Cardiac muscle cell (in vitro differentiated cells and primary cell): ENCODE data around the gene CHST1. TPM values are rescaled to one million over a fixed set of nuclear protein-coding genes. Genes with fewer than 3 reads are reported as not detected.

Experiments
- DNase-seq, 2 donors: peaks; one replicate each; pipeline versions ENCODE4 v3.0.0 to v3.0.0-alpha.2; 2010 to 2017; ENCODE audit warnings: low read depth in 1 of 2, low spot score in 1 of 2
- H3K27ac ChIP-seq: fragments of 200-600 bp; sonication (generic); 2 replicates; pipeline ENCODE4 v1.5.1; 2016
- H3K27me3 ChIP-seq: fragments of 200-600 bp; sonication (generic); 2 replicates; pipeline ENCODE4 v1.6.0; 2016; ENCODE audit warnings: control low read depth
- H3K36me3 ChIP-seq: fragments of 200-600 bp; sonication (generic); 2 replicates; pipeline ENCODE4 v1.5.1; 2016; ENCODE audit warnings: control low read depth
- H3K4me1 ChIP-seq: fragments of 200-600 bp; sonication (generic); 2 replicates; pipeline ENCODE4 v1.8.1; 2017; ENCODE audit warnings: low read depth, mild to moderate bottlenecking, mixed run types
- H3K4me3 ChIP-seq: fragments of 200-600 bp; sonication (generic); 2 replicates; pipeline ENCODE4 v1.5.1; 2016; ENCODE audit warnings: mild to moderate bottlenecking
- H3K9me3 ChIP-seq: fragments of 200-600 bp; sonication (generic); 2 replicates; pipeline ENCODE4 v1.5.1; 2017; ENCODE audit warnings: low read depth, mild to moderate bottlenecking, control low read depth
- polyA plus RNA-seq: library from polyadenylated mRNA; unstranded; fragments of >200 nt; fragmentation: Nextera tagmentation; extraction: Ambion mirVana; gene quantifications from 2 replicates; pipeline ENCODE4 v1.2.1, GENCODE V29; 2016
- total RNA-seq: library from RNA; depleted of rRNA; stranded (reverse); fragments of >200 nt; gene quantifications from 2 replicates; pipeline ENCODE4 v1.2.3, GENCODE V29; 2016
- TF ChIP-seq, protein P1 (sequence below): IDR thresholded peaks from 2 replicates; pipeline ENCODE4 v1.5.1; 2012; ENCODE audit warnings: low read depth, mild to moderate bottlenecking, low read length

CHST1 gene
- total and polyA plus RNA-seq, 2 experiments from 2014 or later = 2.5 to 4.3 TPM

GRCh38 chr11:45673441-45673840 lies 8.0 kb upstream of the CHST1 start:
- Histone ChIP-seq H3K27me3 (peaks cover 50% of the 10 kb centered on the region), H3K36me3 (no peaks in the 10 kb centered on the region), H3K9me3 (no peaks in the 10 kb centered on the region), H3K4me3 (no peak overlapping the region), H3K4me1 (no peaks in the 10 kb centered on the region), H3K27ac (no peak overlapping the region)
- TF ChIP-seq, protein P1, sequence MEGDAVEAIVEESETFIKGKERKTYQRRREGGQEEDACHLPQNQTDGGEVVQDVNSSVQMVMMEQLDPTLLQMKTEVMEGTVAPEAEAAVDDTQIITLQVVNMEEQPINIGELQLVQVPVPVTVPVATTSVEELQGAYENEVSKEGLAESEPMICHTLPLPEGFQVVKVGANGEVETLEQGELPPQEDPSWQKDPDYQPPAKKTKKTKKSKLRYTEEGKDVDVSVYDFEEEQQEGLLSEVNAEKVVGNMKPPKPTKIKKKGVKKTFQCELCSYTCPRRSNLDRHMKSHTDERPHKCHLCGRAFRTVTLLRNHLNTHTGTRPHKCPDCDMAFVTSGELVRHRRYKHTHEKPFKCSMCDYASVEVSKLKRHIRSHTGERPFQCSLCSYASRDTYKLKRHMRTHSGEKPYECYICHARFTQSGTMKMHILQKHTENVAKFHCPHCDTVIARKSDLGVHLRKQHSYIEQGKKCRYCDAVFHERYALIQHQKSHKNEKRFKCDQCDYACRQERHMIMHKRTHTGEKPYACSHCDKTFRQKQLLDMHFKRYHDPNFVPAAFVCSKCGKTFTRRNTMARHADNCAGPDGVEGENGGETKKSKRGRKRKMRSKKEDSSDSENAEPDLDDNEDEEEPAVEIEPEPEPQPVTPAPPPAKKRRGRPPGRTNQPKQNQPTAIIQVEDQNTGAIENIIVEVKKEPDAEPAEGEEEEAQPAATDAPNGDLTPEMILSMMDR = no peak
- DNase-seq = no peak

DNA sequence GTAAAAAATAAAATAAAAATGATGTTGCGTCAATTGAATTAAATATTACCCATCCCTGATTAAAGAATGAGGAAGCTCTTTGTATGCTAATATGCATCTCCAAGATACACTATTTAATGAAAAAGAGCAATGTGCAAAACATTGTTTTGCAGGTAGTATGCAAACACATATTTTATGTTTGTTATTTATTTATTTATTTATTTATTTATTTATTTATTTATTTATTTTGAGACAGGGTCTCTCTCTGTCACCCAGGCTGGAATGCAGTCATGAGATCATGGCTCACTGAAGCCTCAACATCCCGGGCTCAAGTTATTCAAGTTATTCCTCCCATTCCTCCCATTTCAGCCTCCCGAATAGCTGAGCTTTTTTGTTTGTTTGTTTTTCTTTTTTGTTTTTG lies 7.2 kb upstream of the CHST1 start:
- DNase-seq = no peak
- peaks cover 58% of the 10 kb centered on the region for H3K27me3 ChIP-seq

GRCh38 chr11:45671246-45672171 lies 6.1 kb upstream of the CHST1 start:
- H3K4me3 ChIP-seq = no peak overlapping the region
- no peak for DNase-seq
- H3K36me3 ChIP-seq = no peaks in the 10 kb centered on the region
- TF ChIP-seq, protein P1 = no peak
- peaks cover 4% of the 10 kb centered on the region for H3K4me1 ChIP-seq
- H3K27ac ChIP-seq = no peak overlapping the region
- H3K27me3 ChIP-seq = peaks cover 69% of the 10 kb centered on the region
- H3K9me3 ChIP-seq = no peaks in the 10 kb centered on the region

More for the DNA sequence above, 7.2 kb upstream of the CHST1 start:
- Histone ChIP-seq H3K4me1 (peaks cover 2% of the 10 kb centered on the region), H3K4me3 (no peak overlapping the region), H3K36me3 (no peaks in the 10 kb centered on the region), H3K27ac (no peak overlapping the region), H3K9me3 (no peaks in the 10 kb centered on the region)
- TF ChIP-seq, protein P1 = no peak

GRCh38 chr11:45670386-45671135 lies 5.1 kb upstream of the CHST1 start:
- no peaks in the 10 kb centered on the region for H3K9me3 ChIP-seq
- peaks cover 4% of the 10 kb centered on the region for H3K4me1 ChIP-seq
- H3K27ac ChIP-seq = no peak overlapping the region
- H3K4me3 ChIP-seq = no peak overlapping the region
- no peak for DNase-seq
- TF ChIP-seq, protein P1 = no peak
- H3K27me3 ChIP-seq = peaks cover 75% of the 10 kb centered on the region
- H3K36me3 ChIP-seq = no peaks in the 10 kb centered on the region

GRCh38 chr11:45669956-45670355 lies 4.5 kb upstream of the CHST1 start:
- Histone ChIP-seq H3K27ac (no peak overlapping the region), H3K4me3 (no peak overlapping the region), H3K36me3 (no peaks in the 10 kb centered on the region), H3K9me3 (no peaks in the 10 kb centered on the region), H3K4me1 (peaks cover 4% of the 10 kb centered on the region), H3K27me3 (peaks cover 74% of the 10 kb centered on the region)
- TF ChIP-seq, protein P1 = no peak
- no peak for DNase-seq
